GM12801 (cell line): Measurements from ENCODE around the gene ST8SIA5.

Experiments
- CTCF ChIP-seq: IDR thresholded peaks from one replicate; pipeline ENCODE4 v1.5.1; 2011; ENCODE audit warnings: control low read depth; ENCODE audit not compliant: insufficient read length; ENCODE audit errors: extremely low read depth

The ST8SIA5 gene

GRCh38 chr18:46719388-46719787 is 37.5 kb downstream of the ST8SIA5 start:
- no peak for TF ChIP-seq CTCF

GRCh38 chr18:46718501-46719341 is 38.1 kb downstream of the ST8SIA5 start:
- TF ChIP-seq CTCF: no peak

GRCh38 chr18:46716827-46717226 is 40.0 kb downstream of the ST8SIA5 start:
- no peak for TF ChIP-seq CTCF

DNA sequence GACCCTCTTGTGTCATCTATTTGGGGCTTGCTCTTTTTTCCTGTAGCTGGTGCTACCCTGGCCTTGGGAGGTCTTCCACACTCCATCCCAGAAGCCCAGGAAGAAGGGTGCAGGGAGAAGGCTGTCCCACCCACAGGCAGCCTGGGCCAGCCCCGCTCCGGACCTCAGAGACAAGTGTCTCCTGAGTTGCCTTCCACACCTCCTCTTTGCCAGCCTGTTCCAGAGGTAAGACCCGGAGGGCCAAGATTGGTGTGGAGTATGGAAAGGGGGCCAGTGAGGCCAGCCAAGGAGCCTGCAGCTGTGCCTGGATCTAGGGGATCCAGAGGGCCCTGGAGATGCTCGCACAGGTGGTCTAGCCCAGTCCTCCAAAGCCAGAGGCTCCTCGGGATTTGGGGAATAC is 40.5 kb downstream of the ST8SIA5 start:
- no peak for TF ChIP-seq CTCF

DNA sequence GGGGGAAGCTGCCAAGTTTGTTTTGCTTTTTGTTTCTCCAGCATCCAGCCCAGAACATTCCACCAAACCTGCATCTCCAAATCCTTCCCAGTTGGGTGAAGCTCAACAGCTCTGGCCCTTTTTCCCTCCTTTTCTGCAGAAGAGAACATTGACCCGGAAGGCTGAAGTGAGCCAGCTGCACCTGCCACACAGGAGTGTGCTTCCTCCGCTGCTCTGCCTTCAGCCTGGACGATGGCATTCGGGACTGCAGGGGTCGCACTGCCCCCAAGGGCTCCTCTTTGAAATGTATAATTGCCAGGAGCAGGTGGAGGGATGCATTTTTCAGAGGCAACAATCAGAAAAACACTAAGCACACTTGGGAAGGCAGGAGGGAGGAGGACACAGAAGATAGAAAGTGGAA is 41.8 kb downstream of the ST8SIA5 start:
- no peak for TF ChIP-seq CTCF

- no peak for TF ChIP-seq CTCF
These were observed 44.4 kb downstream of the ST8SIA5 start for GRCh38 chr18:46712406-46712805.

DNA sequence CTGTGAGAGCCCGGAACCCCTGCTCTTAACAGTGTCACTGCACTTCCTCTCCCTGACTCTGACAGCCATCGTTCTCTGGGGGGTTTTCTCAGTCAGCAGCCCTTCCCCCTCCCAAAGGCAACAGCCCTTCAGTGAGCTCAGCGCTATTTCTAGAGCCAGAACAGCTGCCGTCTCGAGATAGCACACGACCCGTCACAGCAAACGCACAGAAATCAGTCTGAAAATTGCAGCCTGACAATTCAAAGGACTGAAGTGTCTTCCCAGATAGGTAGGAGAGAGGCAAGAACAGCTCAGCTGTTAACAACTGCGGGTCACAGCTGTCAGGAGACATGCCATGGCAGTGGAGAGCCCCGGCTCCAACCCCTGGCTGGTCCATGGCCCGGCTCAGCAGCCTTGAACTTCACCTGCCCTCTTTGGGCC is 45.4 kb downstream of the ST8SIA5 start:
- no peak for TF ChIP-seq CTCF
